Ovary (tissue), 9 donors: ENCODE results near the gene SPATA33. TPM values are rescaled to one million over a fixed set of nuclear protein-coding genes. Genes with fewer than 3 reads are reported as not detected.
"Not testable (repeated sequence)": the region's sequence is repeated elsewhere in the genome, so short reads cannot be mapped to it uniquely, and the experiment has no call there.

Experiments used
- DNase-seq, 5 donors: peaks; one replicate each; pipeline ENCODE4 v3.0.0-alpha.2; 2019 to 2020
- H3K27ac ChIP-seq, 2 donors: fragments of 200-600 bp; one replicate each; pipeline versions ENCODE4 v1.5.1 to v1.8.0; 2019 to 2022
- H3K27me3 ChIP-seq: fragments of 200-600 bp; one replicate; pipeline ENCODE4 v1.8.0; 2022
- H3K36me3 ChIP-seq: fragments of 200-600 bp; sonication (generic); one replicate; pipeline ENCODE4 v1.5.1; 2019
- H3K4me1 ChIP-seq: one replicate; pipeline ENCODE4 v1.8.1; 2013; ENCODE audit warnings: mild to moderate bottlenecking, moderate library complexity; ENCODE audit not compliant: insufficient read depth
- H3K4me3 ChIP-seq: fragments of 200-600 bp; sonication (generic); one replicate; pipeline ENCODE4 v1.5.1; 2017
- H3K9me3 ChIP-seq, 2 donors: fragments of 200-600 bp in 1 of 2; sonication (generic) in 1 of 2; one replicate each; pipeline versions ENCODE4 v1.5.1 to v1.8.1; 2013 to 2019; ENCODE audit warnings: mild to moderate bottlenecking in 1 of 2, moderate library complexity in 1 of 2
- EP300 ChIP-seq: sonication (generic); formaldehyde crosslinking; IDR thresholded peaks from one replicate; pipeline ENCODE4 v1.6.1; 2017; ENCODE audit warnings: antibody characterized with exemption
- POLR2A ChIP-seq: fragments of 450-650 bp; IDR thresholded peaks from one replicate; pipeline ENCODE4 v1.6.1; 2017; ENCODE audit warnings: antibody characterized with exemption, mild to moderate bottlenecking, moderate library complexity
- WGBS, 3 donors: extraction: QIAGEN DNeasy Blood & Tissue Kit in 1 of 3; methylation state at CpG; one replicate each; pipeline versions ENCODE4 v1.1.5 to v1.1.7; 2013 to 2017; 5-methylcytosine and 5-hydroxymethylcytosine counted together
- intact Hi-C, 4 donors: fragments of 100-400 bp; cut with DNase I; formaldehyde crosslinking; loops; one replicate each; pipeline versions ENCODE4 v1.11.0 to v1.15.1; 2022 to 2023
- polyA plus RNA-seq, 2 donors: library from polyadenylated mRNA; stranded (reverse); fragments of 200-250 nt in 1 of 2; fragments of 350-450 nt in 1 of 2; fragmentation: Illumina TruSeq in 1 of 2; extraction: RNeasy Lipid Tissue Mini Kit (QIAGEN cat#74804) in 1 of 2; gene quantifications; one replicate each; pipeline ENCODE4 v1.2.3, GENCODE V29; 2013 to 2014
- total RNA-seq, 7 donors: library from RNA; depleted of rRNA in 2 of 7; stranded (reverse); fragments of >200 nt in 2 of 7; fragmentation: NEBNext Ultra II Directional in 3 of 7; extraction: Animal tissue kit (Norgen Biotek cat#: 25700) in 3 of 7; gene quantifications; one replicate each; pipeline versions ENCODE4 v1.1.0 to v1.2.4, GENCODE V29; 2016 to 2023
- TF ChIP-seq, protein P1 (sequence below), 3 donors: fragments of 450-650 bp in 2 of 3; fragments of 200-600 bp in 1 of 3; IDR thresholded peaks; one replicate each; pipeline versions ENCODE4 v1.5.1 to v1.8.0; 2016 to 2022; ENCODE audit warnings: antibody characterized with exemption in 3 of 3, mild to moderate bottlenecking in 1 of 3
- donor health status: DM: no; HTN: no; CAD: no; lungs with moderate emphysema.
- donor health status: DM: no; HTN: no; CAD: no.
- donor health status: Bipolar disorder and iron deficiency.
- donor health status: DM: yes; HTN: yes; CAD: no.
- donor health status: DM: no; HTN: no; CAD: no.
- donor health status: DM: yes; HTN: yes; CAD: no.

The SPATA33 gene
- total and polyA plus RNA-seq, 9 donors, result 1.5 to 8.2 (median 4.7) TPM

DNA sequence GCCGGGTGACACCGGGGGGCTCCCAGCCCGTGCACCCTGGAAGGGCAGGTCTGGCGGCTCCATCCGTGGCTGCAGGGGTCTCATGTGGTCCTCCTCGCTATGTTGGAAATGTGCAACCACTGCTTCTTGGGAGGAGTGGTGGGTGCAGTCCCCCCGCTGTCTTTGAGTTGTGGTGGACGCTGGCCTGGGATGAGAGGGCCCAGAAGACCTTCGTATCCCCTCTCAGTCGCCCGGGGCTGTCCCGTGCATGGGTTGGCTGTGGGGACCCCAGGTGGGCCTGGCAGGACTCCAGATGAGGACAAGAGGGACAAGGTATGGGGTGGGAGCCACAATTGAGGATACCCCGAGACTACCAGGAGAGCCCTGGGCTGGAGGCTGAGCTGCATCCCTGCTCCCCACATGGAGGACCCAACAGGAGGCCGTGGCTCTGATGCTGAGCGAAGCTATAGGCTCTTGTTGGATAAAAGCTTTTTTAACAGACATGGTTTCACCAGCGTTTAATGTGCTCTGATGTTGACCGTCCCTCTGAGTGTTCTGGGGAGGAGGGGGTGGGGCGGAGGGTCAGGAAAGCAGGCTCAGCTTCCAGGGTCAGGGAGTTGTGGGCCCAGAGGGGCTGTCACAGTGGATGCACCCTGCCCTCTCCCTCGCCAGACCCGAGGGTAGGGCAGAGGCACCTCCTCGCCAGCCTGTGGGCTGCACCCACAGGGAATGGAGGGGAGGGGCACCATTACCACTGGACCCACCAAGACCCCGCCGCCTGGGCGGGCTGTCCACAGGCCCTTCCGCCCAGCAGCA, 38.4 kb downstream of the SPATA33 start:
- no peak overlapping the region for H3K27ac ChIP-seq
- intact Hi-C loops, result no loop called here
- no peak overlapping the region for H3K4me3 ChIP-seq
- DNase-seq, result peak; percentile 20 to 42 (median 33)
- no peaks in the 10 kb centered on the region for H3K9me3 ChIP-seq
- peaks cover 7% of the 10 kb centered on the region for H3K4me1 ChIP-seq
- TF ChIP-seq POLR2A (no peak), EP300 (no peak)
- TF ChIP-seq, protein P1, sequence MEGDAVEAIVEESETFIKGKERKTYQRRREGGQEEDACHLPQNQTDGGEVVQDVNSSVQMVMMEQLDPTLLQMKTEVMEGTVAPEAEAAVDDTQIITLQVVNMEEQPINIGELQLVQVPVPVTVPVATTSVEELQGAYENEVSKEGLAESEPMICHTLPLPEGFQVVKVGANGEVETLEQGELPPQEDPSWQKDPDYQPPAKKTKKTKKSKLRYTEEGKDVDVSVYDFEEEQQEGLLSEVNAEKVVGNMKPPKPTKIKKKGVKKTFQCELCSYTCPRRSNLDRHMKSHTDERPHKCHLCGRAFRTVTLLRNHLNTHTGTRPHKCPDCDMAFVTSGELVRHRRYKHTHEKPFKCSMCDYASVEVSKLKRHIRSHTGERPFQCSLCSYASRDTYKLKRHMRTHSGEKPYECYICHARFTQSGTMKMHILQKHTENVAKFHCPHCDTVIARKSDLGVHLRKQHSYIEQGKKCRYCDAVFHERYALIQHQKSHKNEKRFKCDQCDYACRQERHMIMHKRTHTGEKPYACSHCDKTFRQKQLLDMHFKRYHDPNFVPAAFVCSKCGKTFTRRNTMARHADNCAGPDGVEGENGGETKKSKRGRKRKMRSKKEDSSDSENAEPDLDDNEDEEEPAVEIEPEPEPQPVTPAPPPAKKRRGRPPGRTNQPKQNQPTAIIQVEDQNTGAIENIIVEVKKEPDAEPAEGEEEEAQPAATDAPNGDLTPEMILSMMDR (IDR thresholded peaks at IDR 0.05), result no peak
- 73 to 82% (median 78%) methylated on average over 24 to 25 of the region's 25 CpGs for WGBS, 3 donors
- H3K36me3 ChIP-seq, result no peaks in the 10 kb centered on the region
- no peaks in the 10 kb centered on the region for H3K27me3 ChIP-seq

DNA sequence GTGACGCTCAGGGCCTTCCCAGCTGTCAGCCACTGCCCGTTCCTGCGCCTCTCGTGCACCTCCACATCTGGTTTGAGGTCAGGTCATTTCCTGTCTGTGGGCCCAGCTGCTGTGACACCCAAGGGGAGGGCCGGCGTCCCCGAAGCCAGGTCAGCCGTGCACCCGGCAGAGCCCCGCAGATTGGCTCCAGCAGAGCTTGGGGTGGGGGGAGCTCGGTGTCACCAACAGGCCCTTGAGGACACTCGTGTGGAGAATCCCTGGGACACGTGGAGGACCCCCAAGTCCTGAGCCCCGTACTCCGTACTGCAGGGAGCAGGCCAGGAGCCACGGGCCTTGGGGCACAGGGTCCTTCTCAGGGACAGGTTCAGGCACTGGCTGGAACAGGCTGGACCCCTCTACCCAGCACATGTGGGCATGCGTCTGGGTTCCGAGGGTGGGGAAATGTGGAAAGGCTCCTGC, 39.1 kb downstream of the SPATA33 start:
- H3K27me3 ChIP-seq, result no peaks in the 10 kb centered on the region
- peak in 4 of 5 donors; percentile 8 to 30 (median 22) for DNase-seq
- intact Hi-C loops, result no loop called here

DNA sequence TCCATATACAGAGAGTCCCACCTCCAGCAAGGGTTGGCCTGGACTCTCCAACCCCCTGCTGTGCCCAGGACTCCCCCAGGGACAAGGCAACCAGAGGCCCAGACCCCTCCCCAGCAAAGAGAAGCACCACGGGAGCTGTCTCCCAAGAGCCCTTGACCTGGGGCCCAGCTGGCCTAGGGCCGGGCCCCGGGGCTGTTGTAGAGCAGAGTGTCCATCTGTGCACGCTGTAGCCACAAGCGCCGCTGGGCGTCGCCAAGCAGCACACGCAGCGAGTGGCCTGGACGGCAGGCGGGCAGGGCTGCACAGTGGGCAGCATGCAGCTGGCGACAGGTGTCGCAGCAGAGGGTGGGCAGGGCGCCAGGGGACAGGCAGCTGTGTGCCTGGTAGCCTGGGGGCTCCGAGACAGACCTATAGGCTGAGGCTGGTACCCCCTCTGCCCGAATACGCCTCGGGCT, 39.6 kb downstream of the SPATA33 start:
- 71 to 86% (median 72%) methylated on average over 19 of the region's 19 CpGs for WGBS, 3 donors
- no peaks in the 10 kb centered on the region for H3K36me3 ChIP-seq
- H3K27ac ChIP-seq, result no peak overlapping the region
- no peaks in the 10 kb centered on the region for H3K9me3 ChIP-seq
- no peak for TF ChIP-seq EP300
- no peak for TF ChIP-seq POLR2A
- TF ChIP-seq, protein P1 (IDR thresholded peaks at IDR 0.05), result no peak
- peaks cover 11% of the 10 kb centered on the region for H3K4me1 ChIP-seq
- intact Hi-C loops, result no loop called here
- H3K4me3 ChIP-seq, result no peak overlapping the region
- H3K27me3 ChIP-seq, result no peaks in the 10 kb centered on the region
- DNase-seq, result peak; percentile 24 to 55 (median 47)

More for the DNA sequence above, 39.1 kb downstream of the SPATA33 start:
- Histone ChIP-seq H3K27ac (no peak overlapping the region), H3K9me3 (no peaks in the 10 kb centered on the region), H3K4me1 (peaks cover 9% of the 10 kb centered on the region), H3K4me3 (no peak overlapping the region), H3K36me3 (no peaks in the 10 kb centered on the region)
- WGBS, 3 donors, result 59 to 69% (median 64%) methylated on average over 18 of the region's 18 CpGs
- TF ChIP-seq EP300 (no peak), POLR2A (no peak)
- TF ChIP-seq, protein P1 (IDR thresholded peaks at IDR 0.05), result no peak

DNA sequence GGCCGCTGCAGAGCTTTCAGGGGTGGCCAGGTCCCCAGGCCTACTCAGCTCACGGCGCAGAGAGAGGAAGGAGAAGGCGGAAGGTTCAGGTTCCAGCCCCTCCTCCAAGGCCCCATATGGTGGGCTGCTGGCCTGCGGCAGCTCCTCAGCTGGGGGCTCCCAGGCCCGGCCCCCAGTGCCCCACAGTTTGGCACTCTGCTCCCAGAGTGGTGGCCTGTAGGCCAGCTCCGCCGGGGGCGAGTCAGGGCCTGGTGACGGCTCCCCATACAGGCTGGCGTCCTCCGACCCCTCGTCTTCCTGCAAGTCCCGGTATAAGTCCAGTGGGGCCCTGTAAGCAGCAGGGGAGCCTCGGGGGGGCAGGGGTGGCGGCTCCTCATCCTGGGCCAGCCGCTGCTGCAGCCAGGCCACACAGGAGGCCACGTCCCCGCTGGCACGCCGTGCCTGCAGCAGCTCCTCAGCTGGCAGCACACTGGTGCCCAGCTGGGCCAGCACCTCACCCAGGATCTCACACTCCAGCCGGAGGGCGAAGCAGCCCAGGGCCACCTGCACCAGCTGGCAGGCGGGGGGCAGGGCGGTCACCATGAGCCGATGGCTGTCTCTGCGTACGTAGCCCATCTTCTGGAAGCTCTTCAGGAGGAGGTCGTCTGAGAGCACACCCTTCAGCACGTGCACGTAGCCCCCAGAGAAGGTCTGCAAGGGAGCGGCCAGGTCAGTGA, 40.1 kb downstream of the SPATA33 start:
- Histone ChIP-seq H3K4me1 (peaks cover 11% of the 10 kb centered on the region), H3K9me3 (no peaks in the 10 kb centered on the region), H3K4me3 (no peak overlapping the region), H3K36me3 (no peaks in the 10 kb centered on the region), H3K27me3 (no peaks in the 10 kb centered on the region), H3K27ac (no peak overlapping the region)
- DNase-seq, result peak; percentile 15 to 52 (median 41)
- TF ChIP-seq POLR2A (no peak), EP300 (no peak)
- TF ChIP-seq, protein P1 (IDR thresholded peaks at IDR 0.05), result no peak
- intact Hi-C loops, result no loop called here
- WGBS, 3 donors, result 81 to 89% (median 84%) methylated on average over 23 to 32 of the region's 32 CpGs

DNA sequence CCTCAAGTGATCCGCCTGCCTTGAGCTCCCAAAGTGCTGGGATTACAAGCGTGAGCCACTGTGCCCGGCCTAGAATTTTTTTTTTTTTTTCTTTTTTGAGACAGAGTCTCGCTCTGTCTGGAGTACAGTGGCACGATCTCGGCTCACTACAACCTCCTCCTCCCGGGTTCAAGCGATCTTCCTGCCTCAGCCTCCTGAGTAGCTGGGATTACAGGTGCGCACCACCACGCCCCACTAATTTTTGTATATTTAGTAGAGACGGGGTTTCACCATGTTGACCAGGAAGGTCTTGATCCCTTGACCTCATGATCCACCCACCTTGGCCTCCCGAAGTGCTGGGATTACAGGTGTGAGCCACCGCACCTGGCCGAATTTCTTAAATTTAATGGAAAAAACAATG, 41.1 kb downstream of the SPATA33 start:
- H3K4me1 ChIP-seq, result peaks cover 11% of the 10 kb centered on the region
- H3K27ac ChIP-seq, H3K4me3 ChIP-seq, intact Hi-C loops, H3K9me3 ChIP-seq, H3K36me3 ChIP-seq, H3K27me3 ChIP-seq: not testable (repeated sequence)
- peak in 2 of 5 donors; percentile 7 to 19 for DNase-seq
- 96 to 97% (median 97%) methylated on average over 14 of the region's 14 CpGs for WGBS, 3 donors

DNA sequence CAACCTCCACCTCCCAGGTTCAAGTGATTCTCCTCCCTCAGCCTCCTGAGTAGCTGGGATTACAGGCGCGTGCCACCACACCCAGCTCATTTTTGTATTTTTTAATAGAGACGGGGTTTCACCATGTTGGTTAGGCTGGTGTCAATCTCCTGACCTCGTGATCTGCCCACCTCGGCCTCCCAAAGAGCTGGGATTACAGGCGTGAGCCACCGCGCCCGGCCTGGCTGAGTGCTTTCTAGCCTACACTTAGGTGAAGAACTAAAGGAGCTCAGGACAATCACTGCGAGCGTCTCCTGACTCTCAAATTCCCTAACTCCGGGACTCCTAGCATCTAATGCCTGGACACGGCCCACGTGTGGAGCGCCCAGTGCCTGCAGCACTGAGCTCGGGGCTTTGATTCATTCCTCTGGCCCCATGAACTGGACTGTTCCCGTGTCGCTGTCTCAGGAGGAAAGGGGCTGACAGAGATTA, 42.0 kb downstream of the SPATA33 start:
- H3K4me3 ChIP-seq, result not testable (repeated sequence)
- 53 to 56% (median 54%) methylated on average over 18 of the region's 18 CpGs for WGBS, 3 donors

More for the DNA sequence above, 42.0 kb downstream of the SPATA33 start:
- DNase-seq, H3K36me3 ChIP-seq, H3K27me3 ChIP-seq, H3K27ac ChIP-seq, H3K9me3 ChIP-seq: not testable (repeated sequence)
- peaks cover 11% of the 10 kb centered on the region for H3K4me1 ChIP-seq
- intact Hi-C loops, result loop anchor here in 3 of 4 donors (10.0 kb wide), 2 partner anchors 95 to 155 kb away; no protein-coding TSS in a partner anchor
